GM18873 (cell line): ENCODE data around the gene MAD1L1.
"Not testable (repeated sequence)": the region's sequence is repeated elsewhere in the genome, so short reads cannot be mapped to it uniquely, and the experiment has no call there.

Source experiments
- ATAC-seq: cut with Tn5 transposase; IDR thresholded peaks from one replicate; pipeline ENCODE4 v1.9.1; 2021; ENCODE audit warnings: mild to moderate bottlenecking, moderate library complexity, moderate number of reproducible peaks; ENCODE audit not compliant: unreplicated experiment, low FRiP score

Gene MAD1L1

GRCh38 chr7:2232766-2233520, at the start of gene MAD1L1:
MAD1L1 (minus strand) TSS chr7:2232945; CDS start chr7:2230133, 2,812 bp downstream.
- ATAC-seq, result peak; percentile 58

- ATAC-seq, result no peak
Measured at GRCh38 chr7:2282185-2282751, 49.5 kb upstream of the MAD1L1 start.

GRCh38 chr7:2281541-2281940, 48.8 kb upstream of the MAD1L1 start:
- ATAC-seq, result no peak

GRCh38 chr7:2280424-2280823, 47.7 kb upstream of the MAD1L1 start:
- no peak for ATAC-seq

- ATAC-seq, result no peak
Measured at GRCh38 chr7:2279896-2280295, 47.2 kb upstream of the MAD1L1 start.

GRCh38 chr7:2278026-2278425, 45.3 kb upstream of the MAD1L1 start:
- ATAC-seq, result no peak

- no peak for ATAC-seq
Measured at GRCh38 chr7:2276107-2276506, 43.4 kb upstream of the MAD1L1 start.

- no peak for ATAC-seq
Measured at GRCh38 chr7:2275101-2275500, 42.4 kb upstream of the MAD1L1 start.

GRCh38 chr7:2274666-2275065, 41.9 kb upstream of the MAD1L1 start:
- no peak for ATAC-seq

- ATAC-seq, result no peak
Measured at GRCh38 chr7:2273866-2274265, 41.1 kb upstream of the MAD1L1 start.

- ATAC-seq, result no peak
Measured at GRCh38 chr7:2272031-2272430, 39.3 kb upstream of the MAD1L1 start.

GRCh38 chr7:2271273-2272026, 38.7 kb upstream of the MAD1L1 start:
- ATAC-seq, result no peak

- no peak for ATAC-seq
Measured at GRCh38 chr7:2270495-2270894, 37.8 kb upstream of the MAD1L1 start.

GRCh38 chr7:2269991-2270460, 37.3 kb upstream of the MAD1L1 start:
- ATAC-seq, result no peak

GRCh38 chr7:2269089-2269990, 36.6 kb upstream of the MAD1L1 start:
- ATAC-seq, result not testable (repeated sequence)

GRCh38 chr7:2266911-2267310, 34.2 kb upstream of the MAD1L1 start:
- ATAC-seq, result no peak

GRCh38 chr7:2264158-2264557, 31.4 kb upstream of the MAD1L1 start:
- no peak for ATAC-seq

GRCh38 chr7:2263176-2263575, 30.4 kb upstream of the MAD1L1 start:
- ATAC-seq, result no peak

GRCh38 chr7:2261611-2262010, 28.9 kb upstream of the MAD1L1 start:
- no peak for ATAC-seq

- ATAC-seq, result no peak
Measured at GRCh38 chr7:2260820-2261219, 28.1 kb upstream of the MAD1L1 start.
